ENCODE results near the gene ACP7.

ACP7 gene

DNA sequence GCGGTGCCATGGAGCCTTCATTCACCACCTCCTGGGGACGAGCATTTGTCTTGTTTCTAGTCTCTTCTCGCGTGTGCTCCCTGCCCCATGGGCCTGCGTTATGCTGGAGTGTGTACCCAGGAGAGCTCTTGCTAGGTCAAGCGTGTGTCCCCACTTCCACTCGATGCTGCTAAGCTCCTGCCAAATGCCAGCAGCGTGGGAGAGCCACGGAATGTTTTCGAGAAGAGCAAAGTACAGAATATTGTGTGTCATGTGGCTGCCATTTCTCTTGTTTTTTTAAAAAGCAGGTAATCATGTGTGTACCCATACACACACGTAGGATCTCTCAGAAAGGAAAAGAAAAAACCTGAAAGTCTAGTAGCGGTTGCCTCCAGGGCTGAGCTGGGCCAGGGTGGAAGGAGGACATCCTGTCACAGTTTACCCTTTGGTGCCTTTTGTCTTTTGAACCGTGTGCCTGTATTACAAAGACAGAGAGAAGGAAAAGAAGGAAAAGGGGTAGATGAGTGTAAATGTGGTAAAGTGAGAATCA lies 70.0 kb downstream of the ACP7 start:
- TF ChIP-seq, protein P1, sequence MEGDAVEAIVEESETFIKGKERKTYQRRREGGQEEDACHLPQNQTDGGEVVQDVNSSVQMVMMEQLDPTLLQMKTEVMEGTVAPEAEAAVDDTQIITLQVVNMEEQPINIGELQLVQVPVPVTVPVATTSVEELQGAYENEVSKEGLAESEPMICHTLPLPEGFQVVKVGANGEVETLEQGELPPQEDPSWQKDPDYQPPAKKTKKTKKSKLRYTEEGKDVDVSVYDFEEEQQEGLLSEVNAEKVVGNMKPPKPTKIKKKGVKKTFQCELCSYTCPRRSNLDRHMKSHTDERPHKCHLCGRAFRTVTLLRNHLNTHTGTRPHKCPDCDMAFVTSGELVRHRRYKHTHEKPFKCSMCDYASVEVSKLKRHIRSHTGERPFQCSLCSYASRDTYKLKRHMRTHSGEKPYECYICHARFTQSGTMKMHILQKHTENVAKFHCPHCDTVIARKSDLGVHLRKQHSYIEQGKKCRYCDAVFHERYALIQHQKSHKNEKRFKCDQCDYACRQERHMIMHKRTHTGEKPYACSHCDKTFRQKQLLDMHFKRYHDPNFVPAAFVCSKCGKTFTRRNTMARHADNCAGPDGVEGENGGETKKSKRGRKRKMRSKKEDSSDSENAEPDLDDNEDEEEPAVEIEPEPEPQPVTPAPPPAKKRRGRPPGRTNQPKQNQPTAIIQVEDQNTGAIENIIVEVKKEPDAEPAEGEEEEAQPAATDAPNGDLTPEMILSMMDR (conservative IDR thresholded peaks at IDR 0.05; ENCODE audit: low read length), result no peak
- no peak for DNase-seq (ENCODE audit: low read depth)
- no peak overlapping the region for H3K4me3 ChIP-seq (ENCODE audit: low read length)

DNA sequence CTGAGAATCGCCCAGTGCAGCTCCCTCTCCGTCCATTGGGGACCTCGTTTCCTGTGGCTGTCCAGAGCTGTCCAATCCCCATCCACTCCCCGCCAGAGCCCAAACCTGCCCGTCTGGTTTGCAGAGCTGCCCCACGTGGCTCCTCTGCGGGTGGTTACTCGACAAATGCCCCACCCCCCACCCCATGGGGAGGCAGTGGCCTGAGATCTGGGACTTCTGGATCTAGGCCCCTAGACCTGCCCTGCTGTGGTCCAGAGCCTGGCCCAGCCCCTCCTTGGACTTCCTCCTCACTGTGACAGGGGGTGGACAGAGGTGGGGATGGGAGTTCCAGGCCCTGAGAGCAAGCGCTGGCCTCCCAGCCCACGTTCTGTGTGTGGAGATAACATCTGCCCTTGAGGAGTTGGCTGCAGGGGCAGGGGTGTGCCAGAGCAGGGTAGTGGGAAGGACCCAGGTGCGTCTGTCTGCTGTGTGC lies 70.5 kb downstream of the ACP7 start:
- TF ChIP-seq, protein P1 (conservative IDR thresholded peaks at IDR 0.05; ENCODE audit: low read length), result no peak
- no peak for DNase-seq (ENCODE audit: low read depth)
- H3K4me3 ChIP-seq (ENCODE audit: low read length), result no peak overlapping the region

DNA sequence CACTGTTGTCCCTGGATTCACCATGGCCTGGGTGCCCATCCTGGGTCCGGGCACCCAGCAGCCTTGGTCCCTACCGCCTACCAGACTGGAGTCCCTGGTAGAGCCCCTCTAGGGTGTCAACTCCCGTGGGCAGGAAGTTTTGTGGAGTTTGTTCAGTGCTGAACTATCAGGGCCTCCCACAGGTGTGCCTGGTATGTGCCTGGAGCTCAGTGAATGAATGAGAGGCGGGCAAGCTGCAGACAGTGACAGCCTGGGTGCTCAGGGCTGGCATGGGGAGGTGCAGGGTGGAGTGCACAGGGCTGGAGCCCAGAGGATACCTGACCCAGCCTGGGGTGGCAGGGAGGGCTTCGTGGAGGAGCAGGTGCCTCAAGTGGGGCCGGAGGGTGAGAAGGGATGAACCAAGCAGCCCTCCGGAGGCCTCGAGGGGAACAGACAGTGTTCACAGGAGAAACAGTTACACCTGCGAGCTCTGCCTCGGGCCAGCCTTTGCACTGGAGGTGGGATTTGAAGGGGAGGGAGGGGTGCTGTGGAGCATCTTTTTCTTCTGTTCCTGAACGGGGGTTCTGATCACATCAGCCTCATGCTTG lies 71.0 kb downstream of the ACP7 start:
- H3K4me3 ChIP-seq (ENCODE audit: low read length), result no peak overlapping the region
- TF ChIP-seq, protein P1 (conservative IDR thresholded peaks at IDR 0.05; ENCODE audit: low read length), result no peak
- no peak for DNase-seq (ENCODE audit: low read depth)

DNA sequence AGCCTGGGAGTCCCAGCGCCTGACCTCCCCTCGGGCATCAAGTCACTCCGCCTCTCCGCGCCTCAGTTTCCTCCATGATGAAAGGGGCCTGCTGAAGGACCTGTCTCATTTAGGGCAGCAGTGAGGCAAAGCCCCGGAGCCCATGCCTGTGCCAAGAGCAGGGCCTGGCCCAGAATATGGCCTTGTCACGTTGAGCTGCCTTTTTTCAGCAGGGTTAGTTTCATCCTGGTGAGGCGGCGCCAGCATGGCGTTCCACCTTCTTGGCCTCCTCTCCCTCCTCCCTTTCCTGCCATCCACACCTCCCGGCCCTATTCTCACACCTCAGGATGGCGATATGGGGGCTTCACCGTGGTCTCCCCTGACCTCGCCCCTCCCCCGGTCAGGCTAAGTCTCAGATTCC lies 71.6 kb downstream of the ACP7 start:
- no peak overlapping the region for H3K4me3 ChIP-seq (ENCODE audit: low read length)
- TF ChIP-seq, protein P1 (conservative IDR thresholded peaks at IDR 0.05; ENCODE audit: low read length), result no peak
- no peak for DNase-seq (ENCODE audit: low read depth)

DNA sequence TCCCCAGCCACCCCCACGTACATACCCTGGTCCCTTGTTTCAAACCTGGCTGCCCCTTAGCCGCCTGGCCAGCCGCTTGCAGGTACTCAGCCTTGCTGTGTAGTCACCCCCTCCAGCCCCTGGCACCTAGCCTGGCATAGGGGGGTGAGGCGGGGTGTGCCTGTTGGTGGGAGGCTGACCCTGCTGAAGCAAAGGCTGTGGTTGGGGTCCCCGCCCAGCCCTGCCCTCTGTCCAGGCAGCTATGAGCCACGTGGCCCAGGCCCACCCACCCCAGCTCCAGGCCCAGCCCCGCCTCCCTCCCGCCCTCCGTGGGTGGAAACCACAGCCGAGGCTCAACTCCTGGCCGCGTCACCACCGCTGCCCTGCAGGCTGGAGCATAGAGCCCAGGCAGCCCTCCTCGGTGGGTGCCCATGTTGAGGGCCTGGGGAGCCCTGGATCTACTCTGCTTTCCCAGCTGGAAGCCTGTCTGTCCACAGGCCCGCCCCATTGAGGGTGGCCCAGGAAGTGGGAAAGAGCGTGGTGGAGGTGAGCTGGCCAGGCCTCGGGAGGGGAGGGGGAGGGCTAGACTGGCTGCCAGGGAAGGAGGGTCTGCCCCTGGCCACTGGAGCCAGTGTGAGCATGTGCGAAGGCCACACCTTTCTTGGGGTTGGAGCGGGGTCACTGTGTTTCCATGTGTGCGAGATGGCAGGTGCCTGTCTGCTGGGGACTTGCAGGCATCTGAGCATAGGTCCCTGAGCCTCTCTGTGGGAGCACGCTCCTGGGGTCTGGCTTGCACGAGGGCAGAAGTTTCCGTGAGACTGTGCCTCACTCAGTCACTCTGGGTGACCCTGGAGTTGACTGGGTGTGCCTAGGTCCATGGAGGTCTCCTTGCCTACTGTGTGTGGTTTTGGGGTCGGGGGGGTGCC lies 72.4 kb downstream of the ACP7 start:
- H3K4me3 ChIP-seq (ENCODE audit: low read length), result peak overlapping the region; percentile 27
- DNase-seq (ENCODE audit: low read depth), result peak; percentile 8
- TF ChIP-seq, protein P1 (conservative IDR thresholded peaks at IDR 0.05; ENCODE audit: low read length), result no peak

DNA sequence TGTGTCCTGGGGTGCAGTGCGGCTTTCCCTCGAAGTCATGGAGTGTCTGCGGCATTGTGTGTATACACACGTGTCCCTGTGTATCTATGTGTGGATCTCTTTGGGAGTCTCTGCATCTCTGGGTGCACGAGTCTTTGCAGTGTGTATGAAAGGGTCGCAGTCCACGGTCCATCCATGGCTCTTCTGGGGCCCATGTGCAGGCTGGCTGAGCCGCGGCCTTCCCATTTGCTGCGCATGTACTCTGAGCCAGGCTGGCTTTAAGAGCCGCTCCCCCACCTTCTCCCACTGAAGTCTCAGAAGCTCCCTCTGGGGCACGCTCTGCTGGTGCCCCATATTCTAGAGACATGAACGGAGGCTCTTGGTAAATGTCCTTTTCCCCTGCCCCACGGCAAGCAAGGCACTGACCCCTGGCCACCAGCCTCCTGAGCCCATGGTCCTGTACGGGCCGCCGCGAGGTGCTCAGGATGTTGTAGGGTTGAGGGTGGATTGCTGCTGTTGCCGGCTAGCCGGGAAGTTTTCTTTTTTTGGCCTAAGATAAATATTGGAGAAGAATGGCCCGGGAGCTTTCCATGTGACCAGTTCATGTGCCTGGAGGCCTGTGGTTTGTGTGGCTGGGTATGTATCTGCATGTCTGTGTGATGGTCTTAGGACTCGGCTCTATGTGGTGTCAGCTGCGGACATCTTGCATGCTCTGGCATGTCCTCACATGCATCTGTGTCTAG lies 73.3 kb downstream of the ACP7 start:
- no peak for DNase-seq (ENCODE audit: low read depth)
- TF ChIP-seq, protein P1 (conservative IDR thresholded peaks at IDR 0.05; ENCODE audit: low read length), result no peak

More for the DNA sequence above, 73.3 kb downstream of the ACP7 start:
- no peak overlapping the region for H3K4me3 ChIP-seq (ENCODE audit: low read length)
